Stimulated activated CD4-positive, alpha-beta T cell treated with anti-CD3 and anti-CD28 coated beads, Interleukin-12 subunit alpha, Interleukin-12 subunit beta, amount 100 ng/mL, for 48 hours (primary cell): ENCODE results near the gene CREBBP.
A peak's percentile ranks its signal among the peaks of the same experiment; 100 is the strongest.
"Not testable (repeated sequence)": the region's sequence is repeated elsewhere in the genome, so short reads cannot be mapped to it uniquely, and the experiment has no call there.

Experiments used
- DNase-seq, 3 donors: peaks; one replicate each; pipeline ENCODE4 v3.0.0-alpha.2; 2020; ENCODE audit warnings: low read depth in 2 of 3, low spot score in 1 of 3

The CREBBP gene

GRCh38 chr16:3880623-3881498 is at the start of gene CREBBP:
TSS of gene CREBBP (minus strand) at chr16:3880713. CDS start at chr16:3879916, 797 bp downstream.
- DNase-seq: peak; percentile 65 to 81 (median 67)

DNA sequence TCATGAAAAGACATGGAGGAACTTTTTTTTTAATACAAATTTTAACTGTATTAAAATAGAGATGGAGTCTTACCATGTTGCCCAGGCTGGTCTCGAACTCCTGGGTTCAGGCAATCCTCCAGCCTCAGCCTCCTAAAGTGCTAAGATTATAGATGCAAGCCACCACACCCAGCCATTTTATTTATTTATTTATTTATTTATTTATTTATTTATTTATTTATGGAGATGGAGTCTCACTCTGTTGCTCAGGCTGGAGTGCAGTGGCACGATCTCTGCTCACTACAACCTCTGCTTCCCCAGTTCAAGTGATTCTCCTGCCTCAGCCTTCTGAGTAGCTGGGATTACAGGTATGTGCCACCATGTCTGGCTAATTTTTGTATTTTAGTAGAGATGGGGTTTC is 46.6 kb upstream of the CREBBP start:
- DNase-seq: not testable (repeated sequence)

DNA sequence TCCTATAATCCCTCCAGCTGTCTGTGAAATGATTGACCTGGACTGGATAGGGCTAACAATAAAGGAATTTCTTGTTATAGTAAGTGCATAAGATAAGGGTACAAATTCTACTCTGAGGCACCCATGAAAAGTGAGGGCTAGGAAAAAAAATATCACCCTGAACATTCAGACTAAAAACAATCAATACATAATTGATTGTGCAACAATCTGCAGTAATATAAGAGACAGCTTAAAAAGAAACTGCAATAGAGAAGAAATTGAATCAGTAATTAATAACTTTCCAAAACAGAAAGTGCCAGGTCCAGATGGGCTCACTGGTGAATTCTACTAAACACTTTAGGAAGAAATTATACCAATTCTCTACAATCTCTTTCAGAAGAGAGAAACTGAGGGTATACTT is 44.2 kb upstream of the CREBBP start:
- DNase-seq: no peak

- DNase-seq: no peak
Measured at GRCh38 chr16:3922241-3922640, 41.7 kb upstream of the CREBBP start.

GRCh38 chr16:3920206-3920605 is 39.7 kb upstream of the CREBBP start:
- no peak for DNase-seq

GRCh38 chr16:3919413-3919812 is 38.9 kb upstream of the CREBBP start:
- no peak for DNase-seq

DNA sequence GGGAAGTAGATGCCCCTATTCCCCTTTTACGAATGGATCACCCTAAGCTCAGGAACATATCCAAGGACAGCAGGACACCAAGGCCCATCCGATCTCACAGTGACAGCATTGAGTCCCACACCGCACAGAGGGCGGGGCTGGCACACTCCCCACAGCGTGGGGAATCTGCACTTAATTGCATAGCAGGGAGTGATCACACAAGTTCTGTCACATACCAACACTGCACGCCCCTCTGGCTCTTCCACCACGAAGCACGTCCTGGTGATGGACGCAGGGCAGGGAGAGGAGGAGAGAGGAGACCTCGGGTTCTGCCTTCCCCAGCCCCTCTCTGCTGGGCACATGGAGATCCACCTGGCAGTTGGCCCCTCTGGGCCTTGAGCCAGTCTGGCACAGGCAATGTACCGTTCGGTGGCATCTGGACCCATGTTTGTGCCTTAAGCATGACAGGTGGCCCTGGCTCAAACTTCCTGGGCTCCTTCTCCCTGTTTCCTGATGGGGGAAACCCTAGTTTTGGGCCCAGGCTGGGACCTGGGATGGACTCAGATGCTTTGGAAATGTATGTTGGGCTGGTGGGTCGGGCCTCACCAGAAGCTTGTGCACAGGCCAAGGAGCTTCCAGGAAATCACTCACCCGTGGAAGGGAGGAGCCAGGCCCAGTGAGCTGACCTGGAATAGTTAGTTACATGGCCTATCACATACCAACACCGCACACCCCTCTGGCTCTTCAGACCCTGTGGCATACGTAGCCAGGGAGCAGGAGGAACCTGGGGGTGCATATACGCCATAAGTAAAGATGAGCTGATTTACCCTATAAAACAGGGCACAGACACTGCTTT is 35.1 kb upstream of the CREBBP start:
- DNase-seq: no peak

GRCh38 chr16:3912897-3913296 is 32.4 kb upstream of the CREBBP start:
- no peak for DNase-seq

- DNase-seq: no peak
Measured at GRCh38 chr16:3912373-3912772, 31.9 kb upstream of the CREBBP start.

DNA sequence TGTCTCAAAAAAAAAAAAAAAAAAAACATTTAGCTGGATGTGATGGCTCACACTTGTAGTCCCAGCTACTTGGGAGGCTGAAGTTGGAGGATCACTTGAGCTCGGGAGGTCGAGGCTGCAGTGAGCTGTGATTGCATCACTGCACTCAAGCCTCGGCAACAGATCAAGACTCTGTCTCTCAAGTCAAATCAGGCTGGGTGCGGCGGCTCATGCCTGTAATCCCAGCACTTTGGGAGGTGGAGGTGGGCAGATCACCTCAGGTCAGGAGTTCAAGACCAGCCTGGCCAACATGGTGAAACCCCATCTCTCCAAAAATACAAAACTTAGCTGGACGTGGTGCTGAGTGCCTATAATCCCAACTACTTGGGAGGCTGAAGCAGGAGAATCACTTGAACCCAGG is 31.2 kb upstream of the CREBBP start:
- not testable (repeated sequence) for DNase-seq

- DNase-seq: no peak
Measured at GRCh38 chr16:3909791-3910583, 29.5 kb upstream of the CREBBP start.

DNA sequence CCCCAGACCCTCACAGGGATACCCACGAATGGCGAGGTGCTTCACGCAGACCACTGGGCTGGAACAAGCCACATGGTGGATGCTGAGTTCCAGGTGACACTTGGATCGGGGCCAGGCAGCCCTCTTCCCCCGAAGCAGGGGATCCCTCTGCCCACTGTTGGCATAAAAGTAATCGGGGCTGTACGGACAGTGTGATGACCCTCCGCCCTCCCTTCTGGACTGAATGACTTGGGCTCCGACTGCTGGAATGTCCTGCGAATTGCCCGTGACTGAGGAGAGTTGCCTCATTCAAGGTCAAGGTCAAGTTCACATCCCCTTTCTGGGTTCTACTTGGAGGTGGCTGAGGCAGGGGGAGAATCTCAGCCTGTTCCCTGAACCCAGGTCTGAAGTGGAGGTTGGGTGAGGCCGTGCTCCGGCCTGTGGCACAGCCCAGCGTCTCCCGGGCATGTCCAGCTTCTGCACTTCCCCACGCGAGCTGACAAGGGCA is 28.5 kb upstream of the CREBBP start:
- DNase-seq: no peak

DNA sequence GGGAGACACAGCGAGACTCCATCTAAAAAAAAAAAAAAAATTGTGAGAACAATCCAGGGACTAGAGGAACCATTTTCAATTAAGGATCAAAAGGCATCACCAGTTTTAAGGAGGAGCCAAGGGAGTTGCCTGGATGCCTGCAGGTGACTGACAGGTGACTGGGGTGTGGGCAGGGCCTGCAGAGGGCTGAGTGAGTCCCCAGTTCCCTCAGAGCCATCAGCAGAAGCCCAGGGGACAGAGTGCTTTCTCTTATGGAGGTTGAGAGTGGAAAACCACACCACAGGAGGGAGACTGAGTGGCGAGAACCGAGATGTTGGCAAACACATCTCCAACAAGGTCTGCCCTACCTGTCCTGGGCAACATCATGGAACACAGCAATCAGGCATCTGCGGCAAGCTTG is 27.1 kb upstream of the CREBBP start:
- DNase-seq: no peak

DNA sequence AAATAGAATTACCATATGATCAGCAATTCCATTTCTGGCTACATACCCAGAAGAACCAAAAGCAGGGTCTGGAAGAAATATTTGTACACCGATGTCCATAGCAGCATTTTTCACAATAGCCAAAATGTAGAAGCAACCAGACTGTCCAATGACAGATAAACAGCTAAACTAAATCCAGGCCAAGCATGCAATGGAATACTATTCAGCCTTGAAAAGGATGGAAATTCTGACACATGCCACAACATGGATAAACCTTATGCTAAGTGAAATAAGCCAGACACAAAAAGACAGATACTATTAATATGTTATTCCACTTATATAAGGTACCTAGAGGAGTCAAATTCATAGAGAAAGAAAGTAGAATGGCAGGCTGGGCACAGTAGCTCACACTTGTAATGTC is 25.9 kb upstream of the CREBBP start:
- DNase-seq: no peak

DNA sequence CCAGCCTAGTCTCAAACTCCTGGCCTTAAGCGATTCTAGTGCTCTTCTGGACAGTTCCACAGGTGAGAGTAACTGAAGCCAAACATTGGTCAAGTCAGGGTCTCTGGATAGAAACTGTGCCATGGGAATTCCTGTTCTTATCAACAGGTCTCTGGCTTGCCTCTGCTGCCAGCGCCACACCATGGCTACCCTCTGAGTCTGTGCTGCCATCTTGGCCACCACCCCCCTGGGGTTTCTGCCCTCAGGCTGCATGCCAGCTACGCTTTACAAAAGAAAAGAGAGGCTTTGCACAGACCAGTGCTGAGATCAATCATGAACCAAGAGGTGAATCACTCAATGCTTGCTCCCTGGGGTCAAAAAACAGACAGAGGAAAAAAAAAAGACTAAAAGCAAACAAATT is 24.4 kb upstream of the CREBBP start:
- DNase-seq: no peak

DNA sequence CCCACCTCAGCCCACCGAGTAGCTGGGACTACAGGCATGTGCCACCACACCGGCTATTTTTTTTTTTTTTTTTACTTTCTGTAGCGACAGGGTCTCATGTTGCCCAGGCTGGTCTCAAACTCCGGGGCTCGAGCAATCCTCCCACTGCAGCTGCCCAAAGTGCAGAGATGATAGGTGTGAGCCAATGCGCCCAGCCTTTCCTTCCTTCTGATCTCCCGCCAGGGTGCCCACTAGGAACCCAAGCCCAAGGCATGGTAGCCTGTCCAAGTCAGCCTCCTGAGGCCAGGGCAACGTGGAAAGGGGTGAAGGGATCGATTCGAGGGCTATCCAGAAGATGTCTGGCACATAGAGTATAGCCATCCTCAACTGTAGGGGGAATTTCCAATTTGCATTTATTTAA is 9.6 kb upstream of the CREBBP start:
- DNase-seq: no peak

- DNase-seq: no peak
Measured at GRCh38 chr16:3889059-3889458, 8.5 kb upstream of the CREBBP start.

DNA sequence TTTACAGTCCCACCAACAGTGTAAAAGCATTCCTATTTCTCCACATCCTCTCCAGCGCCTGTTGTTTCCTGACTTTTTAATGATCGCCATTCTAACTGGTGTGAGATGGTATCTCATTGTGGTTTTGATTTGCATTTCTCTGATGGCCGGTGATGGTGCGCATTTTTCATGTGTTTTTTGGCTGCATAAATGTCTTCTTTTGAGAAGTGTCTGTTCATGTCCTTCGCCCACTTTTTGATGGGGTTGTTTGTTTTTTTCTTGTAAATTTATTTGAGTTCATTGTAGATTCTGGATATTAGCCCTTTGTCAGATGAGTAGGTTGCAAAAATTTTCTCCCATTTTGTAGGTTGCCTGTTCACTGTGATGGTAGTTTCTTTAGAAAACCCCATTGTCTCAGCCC is 5.5 kb upstream of the CREBBP start:
- DNase-seq: not testable (repeated sequence)

- no peak for DNase-seq
Measured at GRCh38 chr16:3884398-3884797, 3.9 kb upstream of the CREBBP start.

- no peak for DNase-seq
Measured at GRCh38 chr16:3882531-3882930, 2.0 kb upstream of the CREBBP start.

DNA sequence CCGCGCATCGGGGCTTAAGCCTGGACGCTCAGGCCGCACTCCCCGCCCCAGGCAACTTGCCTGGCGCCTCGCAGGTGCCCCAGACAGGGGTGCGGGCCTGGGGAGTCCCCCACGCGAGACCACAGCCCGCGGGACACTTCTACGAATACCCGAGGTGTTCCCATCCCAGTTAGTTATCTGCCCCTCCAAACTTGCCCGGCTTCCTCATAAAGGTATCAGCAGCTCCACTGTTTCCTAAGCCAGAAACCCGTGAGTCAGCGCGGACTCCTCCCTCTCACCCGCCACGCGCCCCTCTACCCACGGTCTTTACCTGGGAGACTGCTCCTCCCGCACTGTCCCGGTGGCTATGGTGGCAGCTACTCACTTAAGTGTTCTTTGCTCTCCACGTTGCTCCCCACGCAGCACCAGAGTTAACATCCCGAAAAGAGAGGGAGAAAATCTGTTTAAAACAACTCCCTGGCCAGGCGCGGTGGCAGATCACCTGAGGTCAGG is 1.0 kb upstream of the CREBBP start:
- no peak for DNase-seq
